Right forelimb (tissue), 1 donor: Measurements from ENCODE around the gene UBASH3A.
"Not testable (repeated sequence)": the region's sequence is repeated elsewhere in the genome, so short reads cannot be mapped to it uniquely, and the experiment has no call there.

Experiments used
- DNase-seq: peaks from one replicate; pipeline ENCODE4 v3.0.0-alpha.2; 2018

Gene UBASH3A

DNA sequence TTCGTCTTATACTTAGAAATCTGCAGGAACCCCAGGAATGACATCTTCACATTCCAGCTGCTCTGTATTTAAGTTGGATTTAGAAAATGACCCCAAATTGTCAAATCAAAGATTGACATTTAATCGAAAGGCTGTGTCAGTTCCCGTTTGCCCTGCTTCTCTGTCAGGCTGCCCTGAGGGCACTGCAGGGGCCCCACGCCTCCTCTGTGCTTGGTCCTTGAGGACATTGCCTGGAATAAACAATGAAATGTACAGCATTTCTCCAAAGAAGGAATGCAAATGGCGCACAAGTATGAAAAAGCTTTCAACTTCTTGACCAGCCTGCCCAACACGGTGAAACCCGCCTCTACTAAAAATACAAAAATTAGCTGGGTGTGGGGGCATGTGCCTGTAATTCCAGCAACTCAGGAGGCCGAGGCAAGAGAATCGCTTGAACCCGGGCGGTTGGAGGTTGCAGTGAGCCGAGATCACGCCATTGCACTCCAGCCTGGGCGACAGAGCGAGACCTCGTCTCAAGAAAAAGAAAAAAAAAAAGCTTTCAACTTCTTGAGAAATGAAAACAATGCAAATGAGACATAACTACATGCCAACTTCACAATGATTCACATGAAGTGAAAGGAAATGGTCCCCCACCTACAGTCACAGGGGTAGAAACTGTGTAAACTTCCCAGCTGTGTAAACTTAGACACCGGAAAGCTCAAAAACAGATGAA, 10.8 kb upstream of the UBASH3A start:
- no peak for DNase-seq

DNA sequence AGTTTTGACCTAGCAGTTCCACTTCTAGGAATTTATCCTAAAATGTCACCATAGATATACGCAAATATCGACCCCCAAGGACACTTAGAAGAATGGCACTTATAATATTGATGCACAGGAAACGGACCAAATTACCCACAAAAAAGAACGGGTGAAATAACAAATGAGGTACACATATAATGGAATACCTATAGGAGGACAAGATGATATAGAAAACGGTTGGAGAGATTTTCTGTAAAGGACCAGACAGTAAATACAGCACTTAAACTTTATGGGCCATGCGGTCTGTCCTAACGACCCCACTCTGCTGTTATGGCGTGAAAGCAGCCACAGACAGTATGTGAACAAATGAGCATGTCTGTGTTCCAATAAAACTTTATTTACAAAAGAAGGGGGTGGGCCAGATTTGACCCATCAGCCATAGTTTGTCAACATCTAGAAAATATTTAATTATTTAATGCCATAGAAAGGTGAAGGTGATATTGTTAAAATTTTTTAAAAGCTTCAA, 10.2 kb upstream of the UBASH3A start:
- no peak for DNase-seq

DNA sequence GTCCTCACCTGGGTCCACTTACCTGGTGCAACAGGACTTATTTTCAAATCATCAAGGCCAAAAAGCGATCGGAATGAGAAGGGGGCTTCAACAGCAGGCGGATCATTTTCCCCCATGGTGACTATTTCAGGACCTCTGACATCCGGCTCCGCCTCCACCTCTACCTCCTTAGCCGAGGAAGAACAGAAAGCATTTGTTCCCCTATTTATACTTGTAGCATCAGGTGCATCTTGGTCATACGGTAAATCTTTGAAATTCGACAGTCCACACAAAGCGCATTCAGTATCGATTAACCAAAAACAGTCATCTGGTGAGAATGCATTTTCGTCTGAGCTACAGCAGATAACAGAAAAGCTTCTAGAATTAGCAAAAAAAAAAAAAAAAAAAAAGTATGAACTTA, 8.4 kb upstream of the UBASH3A start:
- DNase-seq = peak; percentile 19

DNA sequence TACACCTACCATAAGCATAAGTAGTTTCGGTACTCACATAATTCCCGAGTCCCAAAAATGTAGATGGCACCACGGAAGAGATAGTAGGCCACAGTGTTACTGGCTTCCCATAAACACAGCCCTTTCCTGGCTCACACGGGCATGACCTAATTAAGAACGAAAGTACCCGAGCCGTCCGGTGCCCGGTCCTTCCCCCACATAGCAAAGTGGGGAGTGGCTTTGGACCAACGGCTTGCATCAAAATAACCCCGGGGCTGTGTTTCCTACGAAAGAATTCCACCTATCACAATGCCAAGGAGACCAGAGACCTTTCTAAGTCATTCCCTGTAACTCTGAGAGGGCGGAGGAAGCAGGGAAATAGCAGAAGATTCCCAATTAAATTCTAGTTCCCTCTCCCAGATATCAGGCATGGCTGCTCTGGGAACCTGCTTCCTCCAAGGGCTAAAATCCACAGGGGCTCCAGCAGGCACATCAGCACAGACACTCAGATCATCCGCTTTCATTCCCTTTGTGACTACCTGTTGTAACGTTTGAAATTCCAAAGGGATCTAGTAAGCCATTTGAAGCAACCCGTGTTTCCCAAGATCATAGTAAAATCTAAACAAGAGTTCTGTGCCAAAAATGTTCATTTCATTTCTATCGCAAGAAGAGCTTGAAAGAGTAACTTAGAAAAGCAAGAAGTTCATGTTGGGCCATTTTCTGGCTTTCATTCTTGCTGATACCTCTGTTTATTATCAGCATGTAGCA, 7.6 kb upstream of the UBASH3A start, which contains the start of gene TMPRSS3:
TMPRSS3 (minus strand) TSS at position 148 of the 747 bp plus-strand sequence. CDS start 635 bp downstream, outside the sequence.
- no peak for DNase-seq

DNA sequence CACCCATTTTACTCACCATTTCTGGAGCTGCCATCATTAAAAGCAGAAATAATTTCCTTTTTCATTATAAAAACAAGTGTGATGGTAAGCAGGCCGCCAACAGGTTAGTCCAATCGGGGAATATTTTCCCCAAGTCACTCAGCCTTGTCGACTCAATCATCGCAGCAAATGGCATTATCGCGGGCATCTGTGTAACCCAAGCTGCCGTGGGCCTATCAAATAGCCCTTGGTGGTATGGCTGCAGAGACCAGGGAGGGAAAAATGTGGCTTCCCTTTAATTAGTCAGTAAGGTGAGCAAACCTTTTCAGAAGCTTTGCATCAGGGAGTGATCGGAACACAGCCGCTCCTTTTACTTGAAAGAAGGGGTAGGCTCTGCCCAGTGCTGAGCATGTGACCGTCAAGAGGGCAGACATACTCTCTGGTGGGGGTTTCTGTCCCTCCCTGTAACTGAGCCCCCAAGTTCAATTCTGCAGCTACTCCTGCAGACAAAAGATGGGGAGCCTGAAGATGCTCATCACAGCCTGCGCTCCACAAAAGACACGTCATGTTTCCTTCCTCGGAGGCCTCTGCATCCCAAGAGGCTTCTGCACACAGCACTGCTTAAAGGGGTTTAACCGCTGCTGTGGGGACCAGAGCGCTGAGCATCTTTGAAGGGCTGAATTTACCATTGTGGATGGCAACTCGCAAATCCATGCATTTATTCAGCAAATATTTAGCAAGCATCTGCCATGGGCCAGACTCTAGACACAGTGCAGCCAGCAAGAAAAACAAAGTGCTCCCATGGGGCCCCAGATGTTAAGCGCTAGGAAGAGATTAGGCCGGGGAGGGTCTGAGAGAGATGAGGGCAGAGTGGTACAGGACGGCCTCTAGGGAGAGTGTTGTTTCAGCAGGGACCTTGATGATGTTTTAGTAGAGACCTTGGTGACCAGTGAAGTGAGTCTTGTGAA, 6.6 kb upstream of the UBASH3A start:
- peak; percentile 21 for DNase-seq

DNA sequence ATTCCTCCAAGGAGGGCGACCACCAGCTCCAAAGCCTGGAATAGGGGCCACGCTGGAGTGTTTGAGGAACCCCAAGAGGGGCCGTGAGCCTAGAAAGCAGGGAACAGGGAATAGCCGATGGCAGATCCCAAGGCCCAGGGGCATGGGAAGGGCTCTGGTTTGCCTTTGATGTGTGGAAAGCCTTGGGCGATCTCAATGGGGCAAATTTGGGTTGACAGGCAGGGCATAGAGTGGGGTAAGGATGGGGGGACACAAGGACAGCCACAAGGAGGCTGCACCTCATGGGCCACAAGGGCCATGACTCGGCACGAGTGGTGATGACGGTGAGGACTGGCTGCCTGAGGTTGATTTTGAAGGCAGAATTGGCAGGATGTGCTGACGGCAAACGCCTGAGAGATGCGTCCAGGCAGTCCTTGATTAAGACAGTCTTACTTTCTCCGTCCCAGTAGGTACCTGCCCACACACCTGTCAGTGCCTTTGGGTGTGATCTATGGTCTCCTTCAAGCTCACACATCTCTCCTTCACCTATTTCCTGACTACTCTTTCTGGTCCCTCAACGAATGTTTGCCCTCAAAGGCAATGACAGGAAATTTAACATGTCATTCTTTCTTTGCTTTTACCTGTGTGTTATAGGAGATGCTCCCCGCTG, 5.8 kb upstream of the UBASH3A start:
- DNase-seq = peak; percentile 27

DNA sequence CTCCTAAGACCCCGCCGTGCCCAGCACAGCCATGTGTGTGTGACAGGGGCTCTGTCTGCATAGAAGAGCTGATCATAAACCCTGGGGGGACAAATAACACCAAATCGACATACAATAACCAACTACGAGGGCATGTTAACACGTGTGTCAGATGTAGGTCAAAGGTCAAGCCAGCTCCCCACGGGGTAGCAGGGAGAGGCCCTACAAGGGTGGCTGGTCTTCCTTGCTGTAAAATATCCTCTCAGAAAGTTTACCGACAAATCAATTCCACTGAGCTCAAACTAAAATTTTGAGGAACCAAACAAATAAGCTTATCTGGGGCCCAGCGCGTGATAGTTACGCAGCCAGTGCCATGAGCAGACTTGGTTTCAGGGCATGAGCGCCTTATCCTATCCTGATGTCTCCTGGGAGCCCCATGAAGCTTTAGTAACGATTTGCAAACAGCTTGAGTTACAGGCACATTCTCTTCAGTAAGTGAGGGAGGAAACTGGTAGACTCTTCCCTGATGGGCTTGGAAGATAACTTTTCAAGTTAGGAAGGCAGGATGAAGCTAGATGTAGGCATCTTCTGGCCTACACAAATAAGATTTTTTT, 5.2 kb upstream of the UBASH3A start:
- DNase-seq = no peak

DNA sequence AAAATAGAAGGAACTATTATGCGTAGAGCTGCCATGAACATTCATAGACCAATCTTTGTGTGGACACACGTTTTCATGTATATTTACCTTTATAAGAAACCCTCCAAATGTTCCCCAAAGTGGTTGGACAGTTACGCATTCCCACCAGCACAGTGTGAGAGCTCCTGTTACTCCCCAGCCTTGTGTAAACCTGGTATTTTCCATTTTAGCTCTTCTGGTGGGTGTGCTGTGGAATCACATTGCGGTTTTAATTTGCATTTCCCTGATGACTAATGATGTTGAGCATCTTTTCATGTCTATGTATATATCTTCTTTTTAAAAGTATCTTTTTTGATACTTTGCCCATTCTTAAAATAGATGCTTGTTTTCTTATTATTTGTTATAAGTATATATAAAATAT, 3.2 kb upstream of the UBASH3A start:
- no peak for DNase-seq

DNA sequence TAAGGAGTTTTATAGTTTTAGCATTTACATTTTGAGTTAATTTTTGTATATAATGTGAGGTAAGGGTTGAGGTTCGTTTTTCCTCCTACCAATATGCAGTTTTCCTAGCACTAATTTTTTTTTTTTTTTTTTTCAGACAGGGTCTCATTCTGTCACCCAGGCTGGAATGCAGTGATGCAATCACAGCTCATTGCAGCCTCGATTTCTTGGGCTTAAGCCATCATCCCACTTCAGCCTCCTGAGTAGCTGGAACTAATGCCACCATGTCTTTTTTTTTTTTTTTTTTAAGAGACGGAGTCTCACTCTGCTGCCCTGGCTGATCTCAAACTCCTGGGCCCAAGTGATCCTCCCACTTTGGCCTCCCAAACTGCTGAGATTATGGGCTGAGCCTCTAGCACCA, 2.5 kb upstream of the UBASH3A start:
- DNase-seq = no peak

DNA sequence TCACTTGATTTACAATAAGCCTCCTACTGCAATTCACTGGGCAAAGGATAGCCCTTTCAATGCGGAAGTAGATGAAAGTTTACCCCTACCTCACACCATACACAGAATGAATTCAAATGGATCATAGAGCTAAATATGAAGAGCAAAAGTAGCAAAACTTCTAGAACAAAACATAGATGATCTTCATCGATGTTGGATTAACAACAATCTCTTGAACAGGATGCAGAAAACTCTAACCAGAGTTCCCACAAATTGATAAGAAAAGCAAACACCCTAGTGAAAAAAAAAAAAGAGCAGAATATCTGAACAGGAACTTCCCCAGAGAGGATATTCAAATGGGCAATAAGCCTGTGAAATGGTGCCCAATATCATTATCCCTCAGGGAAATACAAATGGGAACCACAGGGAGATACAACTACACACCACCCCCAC, 1.9 kb upstream of the UBASH3A start:
- no peak for DNase-seq

DNA sequence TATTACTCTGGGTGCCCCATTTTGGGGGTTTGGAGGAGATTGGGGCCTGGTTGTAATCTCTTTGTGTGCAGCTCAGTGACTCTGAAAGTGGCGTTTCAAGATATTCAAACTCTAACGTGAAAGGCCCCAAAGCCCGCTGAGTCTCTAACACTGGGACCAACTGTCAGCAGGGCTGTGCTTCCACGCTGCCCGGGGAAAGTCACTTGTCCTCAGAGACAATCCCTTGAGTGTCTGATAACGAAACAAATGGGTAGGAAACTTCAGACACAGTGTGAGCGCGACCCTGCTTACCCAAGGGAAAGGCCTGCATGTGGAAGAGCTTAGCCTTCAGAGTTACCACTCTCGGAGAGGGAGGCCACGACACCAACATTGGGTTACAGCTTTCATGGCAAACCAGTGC, 837 bp downstream of the UBASH3A start:
- DNase-seq = peak; percentile 31

DNA sequence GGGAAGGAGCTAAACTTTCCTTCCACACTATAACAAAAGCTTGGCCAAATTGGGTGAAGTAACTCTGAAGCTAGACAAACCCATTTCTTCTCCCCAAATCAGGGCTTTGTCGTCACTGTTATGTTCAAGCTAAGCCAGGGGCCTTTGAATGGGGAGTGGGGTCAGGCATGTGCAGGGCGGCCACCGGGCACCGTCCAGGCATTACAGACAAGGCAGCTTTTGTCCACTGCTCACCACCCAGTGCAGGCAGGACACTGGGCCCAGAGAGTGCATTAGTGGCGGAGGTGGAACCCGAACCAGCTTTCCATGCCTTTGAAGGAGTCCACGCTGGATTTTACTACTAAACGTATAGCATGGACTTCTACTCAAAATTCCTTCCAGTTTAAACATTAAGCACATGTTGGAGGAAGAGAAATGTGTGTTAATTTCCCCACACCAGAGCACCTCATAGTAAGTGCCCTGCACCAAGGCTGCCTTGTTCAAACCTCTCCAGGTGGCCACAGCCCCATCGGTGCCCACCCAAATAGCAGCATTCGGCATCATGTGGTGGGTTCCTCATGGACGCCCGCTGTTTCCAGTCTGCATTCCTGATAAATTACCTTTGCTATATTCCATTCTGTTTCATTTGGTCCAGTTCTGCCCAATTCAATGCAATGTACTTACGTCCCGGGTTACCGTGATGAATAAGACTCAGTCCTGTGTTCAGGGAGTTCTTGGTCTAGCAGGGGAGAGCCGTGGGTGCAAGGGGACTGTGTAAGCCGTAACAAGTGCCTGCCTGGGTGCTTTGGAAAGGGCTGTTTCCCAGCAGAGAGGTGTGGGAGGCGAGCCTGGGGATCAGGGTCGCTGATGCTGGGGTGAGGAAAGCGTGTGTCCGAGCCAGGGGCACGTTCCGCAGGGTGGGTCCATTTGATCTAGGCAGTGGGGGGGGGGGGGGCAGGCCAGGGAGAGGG, 1.6 kb downstream of the UBASH3A start:
- DNase-seq = peak; percentile 19

DNA sequence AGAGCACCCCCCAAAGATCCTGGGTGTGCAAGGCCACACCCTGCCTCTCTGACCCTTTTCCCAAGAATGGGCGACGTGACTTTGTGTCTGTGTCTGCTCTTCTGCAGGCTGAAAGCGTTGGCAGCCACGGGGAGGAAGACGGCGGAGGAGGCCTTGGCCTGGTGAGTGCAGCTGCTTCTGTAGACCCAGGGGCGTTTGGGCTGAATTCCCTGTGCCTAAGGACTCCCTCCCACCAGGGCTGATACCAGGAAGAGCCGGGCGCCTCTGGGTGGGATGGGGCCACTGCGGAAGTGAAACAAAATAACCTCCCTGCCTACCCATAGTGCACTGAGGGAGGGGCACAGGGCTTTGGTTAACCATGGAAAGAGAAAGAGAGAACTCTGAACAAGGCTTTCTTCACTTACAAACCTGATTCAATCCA, 2.5 kb downstream of the UBASH3A start:
- no peak for DNase-seq

DNA sequence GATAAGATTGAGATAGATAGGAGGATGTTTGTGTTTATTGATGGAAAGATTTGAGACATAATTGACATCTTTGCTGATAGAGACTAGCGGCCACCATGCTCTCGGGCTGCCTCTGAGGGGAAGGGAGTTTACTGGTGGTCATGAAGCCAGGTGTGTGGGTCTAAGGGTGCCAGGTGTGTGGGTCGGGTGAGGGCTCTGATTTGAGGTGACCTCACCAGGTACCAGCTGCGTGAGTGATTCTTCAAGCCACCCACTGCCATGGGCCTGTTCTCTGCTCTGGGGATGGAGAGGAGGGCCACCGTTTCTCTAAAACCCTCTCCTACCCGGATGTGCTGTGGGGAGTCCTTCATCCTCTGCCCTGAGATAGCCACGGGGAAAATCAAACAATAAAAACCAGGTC, 3.2 kb downstream of the UBASH3A start:
- DNase-seq = no peak

DNA sequence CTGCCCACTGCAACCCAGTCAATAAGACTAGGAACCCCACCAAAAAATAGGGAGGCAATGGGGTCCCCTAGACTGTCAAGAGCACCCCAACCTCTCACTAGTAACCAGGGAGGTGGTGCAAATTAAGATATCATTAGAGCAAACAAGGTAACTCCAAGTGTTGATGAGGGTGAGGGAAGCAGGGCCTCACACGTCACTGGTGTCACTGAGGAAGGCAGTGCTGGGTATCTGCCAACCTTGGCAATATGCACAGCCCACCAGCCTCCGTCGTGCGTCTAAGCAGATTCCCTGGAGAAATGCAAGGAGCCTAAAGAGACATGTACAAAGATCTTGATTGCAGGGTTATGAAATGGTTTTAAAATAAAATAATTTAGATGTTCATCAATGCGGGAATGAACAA, 3.8 kb downstream of the UBASH3A start:
- no peak for DNase-seq

DNA sequence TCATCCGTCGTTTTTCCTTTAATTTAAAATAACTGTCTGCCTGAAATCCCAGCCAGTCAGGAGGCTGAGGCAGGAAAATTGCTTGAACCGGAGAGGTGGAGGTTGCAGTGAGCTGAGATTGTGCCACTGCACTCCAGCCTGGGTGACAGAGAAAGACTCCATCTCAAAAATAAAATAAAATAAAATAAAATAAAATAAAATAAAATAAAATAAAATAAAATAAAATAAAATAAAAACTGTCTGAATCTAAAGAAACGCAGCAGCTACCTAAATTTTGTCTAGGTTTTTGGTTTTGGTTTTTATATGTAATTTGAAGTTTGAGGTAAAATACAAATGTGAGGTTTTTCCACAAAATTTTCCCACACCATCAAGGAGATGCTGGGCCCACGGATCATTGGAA, 5.0 kb downstream of the UBASH3A start:
- DNase-seq = not testable (repeated sequence)

DNA sequence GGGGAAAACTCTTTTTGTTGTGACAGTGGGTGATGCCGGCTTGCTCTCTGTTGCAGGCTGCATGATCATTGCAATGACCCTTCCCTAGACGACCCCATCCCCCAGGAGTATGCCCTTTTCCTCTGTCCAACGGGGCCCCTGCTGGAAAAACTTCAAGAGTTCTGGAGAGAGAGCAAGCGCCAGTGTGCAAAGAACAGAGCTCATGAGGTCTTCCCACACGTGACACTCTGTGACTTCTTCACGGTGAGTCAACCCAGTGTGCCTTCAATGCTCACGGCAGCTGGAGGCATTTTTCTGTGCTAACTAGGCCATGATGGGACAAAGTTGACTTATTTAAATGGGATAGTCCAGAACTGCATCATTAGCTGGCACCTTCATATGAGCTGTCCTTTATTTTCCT, 5.7 kb downstream of the UBASH3A start:
- DNase-seq = no peak

DNA sequence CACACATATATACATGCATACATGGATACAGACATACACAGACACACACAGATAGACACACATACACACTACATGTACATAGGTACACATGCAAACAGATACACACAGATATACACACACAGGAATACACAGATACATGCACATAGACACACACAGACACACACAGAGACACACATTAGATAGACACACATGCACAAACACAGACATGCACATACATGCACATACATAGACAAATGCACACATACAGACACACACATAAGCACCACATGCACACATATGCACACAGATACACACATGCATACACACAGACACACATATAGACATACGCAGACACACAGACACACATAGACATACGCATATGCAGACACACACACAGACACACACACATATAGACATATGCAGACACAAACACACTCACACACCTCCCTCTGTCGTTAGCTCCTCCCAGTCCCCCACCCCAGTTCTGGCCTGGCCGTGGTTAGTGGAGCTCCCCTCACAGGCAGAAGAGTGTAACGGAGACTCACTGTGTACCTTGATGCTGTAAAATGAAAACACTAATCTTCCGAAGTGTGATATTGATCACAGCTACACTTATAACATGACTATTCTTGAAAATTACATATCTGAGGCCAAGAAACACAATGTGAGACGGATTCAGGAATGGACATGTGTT, 7.6 kb downstream of the UBASH3A start:
- no peak for DNase-seq

DNA sequence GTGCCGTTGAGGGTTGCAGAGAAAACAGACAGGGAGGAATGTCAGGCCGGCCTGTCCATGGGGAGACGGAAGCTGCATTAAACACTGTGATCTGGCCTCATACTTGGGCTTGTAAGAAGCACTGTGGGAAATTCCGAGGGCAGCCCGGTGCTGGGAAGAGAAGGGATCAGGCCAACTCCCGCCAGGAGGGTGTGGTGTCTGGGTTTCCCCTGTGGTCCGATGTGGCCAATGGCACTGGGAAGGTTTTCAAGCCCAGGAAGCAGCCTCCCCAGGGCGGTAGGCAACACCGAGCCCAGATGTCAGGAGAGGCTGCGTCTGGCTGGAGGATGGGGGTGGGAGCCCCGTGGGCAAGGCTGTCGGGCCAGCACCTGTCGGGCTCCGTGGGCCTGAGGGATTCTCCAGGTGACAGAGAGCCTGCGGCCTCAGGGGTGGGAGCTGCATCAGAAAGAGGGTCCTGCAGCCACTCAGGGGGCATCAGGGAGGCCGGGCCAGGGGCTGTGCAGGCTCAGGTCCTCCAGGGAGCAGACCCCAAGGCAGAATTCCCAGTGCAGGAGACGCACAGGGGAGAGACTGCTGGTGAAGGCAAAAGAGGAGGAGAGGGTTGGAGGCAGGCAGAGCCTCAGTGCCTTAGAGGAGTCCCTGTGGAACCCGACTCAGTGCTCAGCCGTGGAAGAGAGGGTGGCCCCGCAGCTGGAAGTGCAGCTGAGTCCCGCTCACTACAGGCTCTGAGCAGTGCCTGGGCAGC, 8.4 kb downstream of the UBASH3A start:
- no peak for DNase-seq

DNA sequence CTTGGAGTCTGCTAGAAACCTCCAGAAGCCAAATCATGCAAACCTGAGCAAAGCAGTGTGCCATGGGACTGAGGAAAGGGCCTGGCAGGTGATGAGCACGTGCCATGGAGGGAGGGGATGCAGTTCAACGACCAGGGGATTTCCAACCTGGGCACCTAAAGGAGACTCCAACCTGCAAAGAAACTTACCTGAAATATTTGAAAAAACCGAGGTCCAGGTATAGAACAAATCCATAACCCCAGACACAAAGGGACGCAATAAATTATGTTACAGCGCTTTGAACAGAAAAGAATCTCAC, 8.9 kb downstream of the UBASH3A start:
- DNase-seq = no peak
